Measurements from ENCODE around the gene RNF180.

GRCh38 chr5:64149857-64150521 lies 15.7 kb upstream of the RNF180 start:
- TF ChIP-seq CTCF (IDR thresholded peaks at IDR 0.05) (no peak), POLR2A (IDR thresholded peaks at IDR 0.05) (no peak)

All from vagina (tissue), 2 donors.